CD4-positive, alpha-beta T cell (primary cell): Measurements from ENCODE around the gene PRICKLE2. TPM values are rescaled to one million over a fixed set of nuclear protein-coding genes. Genes with fewer than 3 reads are reported as not detected.

Source experiments
- ATAC-seq: fragments of 200-7000 bp; cut with Tn5 transposase; one replicate; pipeline ENCODE4 v1.10.0; 2022; ENCODE audit warnings: mild to moderate bottlenecking; ENCODE audit not compliant: poor library complexity
- CTCF ChIA-PET: fragments of 350-600 bp; sonication (Branson Sonifier 250); formaldehyde crosslinking; loops from one replicate; lab custom pipeline; 2021; ENCODE audit warnings: antibody characterized with exemption, inconsistent platforms; lab: Charles Lee
- POLR2A ChIA-PET: fragments of 350-600 bp; sonication (Branson Sonifier 250); formaldehyde crosslinking; loops from one replicate; lab custom pipeline; 2021; ENCODE audit warnings: antibody characterized with exemption, inconsistent platforms; lab: Charles Lee
- DNase-seq, 14 experiments: peaks; one replicate each; pipeline ENCODE4 v3.0.0-alpha.2; 2013 to 2020; ENCODE audit warnings: mixed read lengths in 2 of 14
- H3K27ac ChIP-seq, 2 donors: one replicate each; pipeline versions ENCODE4 v1.5.1 to v1.7.0; 2013; ENCODE audit warnings: low read length in 2 of 2, low read depth in 1 of 2, mild to moderate bottlenecking in 1 of 2
- H3K27me3 ChIP-seq, 2 experiments: 1 replicate in 1 of 2; 2 replicates in 1 of 2; pipeline versions ENCODE4 v1.6.1 to v1.7.0; 2013; ENCODE audit warnings: low read length in 2 of 2, control low read depth in 1 of 2, mild to moderate bottlenecking in 1 of 2, moderate library complexity in 1 of 2; ENCODE audit not compliant: insufficient read depth in 2 of 2, control insufficient read depth in 1 of 2
- H3K36me3 ChIP-seq: one replicate; pipeline ENCODE4 v1.6.1; 2013; ENCODE audit warnings: low read length, control low read depth; ENCODE audit not compliant: insufficient read depth
- H3K4me1 ChIP-seq: one replicate; pipeline ENCODE4 v1.6.1; 2013; ENCODE audit warnings: low read length, control low read depth; ENCODE audit not compliant: insufficient read depth
- H3K4me3 ChIP-seq: one replicate; pipeline ENCODE4 v1.5.1; 2013; ENCODE audit warnings: mild to moderate bottlenecking, low read length, moderate library complexity
- H3K9me3 ChIP-seq, 2 experiments: 1 replicate in 1 of 2; 2 replicates in 1 of 2; pipeline versions ENCODE4 v1.6.1 to v1.7.0; 2013; ENCODE audit warnings: low read length in 2 of 2, mild to moderate bottlenecking in 2 of 2, control low read depth in 1 of 2, moderate library complexity in 1 of 2; ENCODE audit not compliant: control insufficient read depth in 1 of 2, insufficient read depth in 1 of 2
- H3K27ac Mint-ChIP-seq: one replicate; pipeline ENCODE4 v1.8.0; 2020; ENCODE audit warnings: mixed read lengths
- H3K27me3 Mint-ChIP-seq: one replicate; pipeline ENCODE4 v1.8.0; 2021; ENCODE audit warnings: mixed read lengths
- H3K36me3 Mint-ChIP-seq: one replicate; pipeline ENCODE4 v1.8.0; 2021; ENCODE audit warnings: low read depth, mixed read lengths
- H3K4me1 Mint-ChIP-seq: one replicate; pipeline ENCODE4 v1.8.0; 2021; ENCODE audit warnings: low read depth, mixed read lengths
- H3K4me3 Mint-ChIP-seq: one replicate; pipeline ENCODE4 v1.8.0; 2020; ENCODE audit warnings: mild to moderate bottlenecking, mixed read lengths
- H3K9me3 Mint-ChIP-seq: one replicate; pipeline ENCODE4 v1.8.0; 2020; ENCODE audit warnings: mixed read lengths
- intact Hi-C, 2 experiments: fragments of 100-400 bp; cut with DNase I in 1 of 2; cut with micrococcal nuclease in 1 of 2; formaldehyde crosslinking; loops; one replicate each; pipeline versions ENCODE4 v1.15.1 to v1.9.0; 2023 to 2025; cut with DNase I, micrococcal nuclease
- total RNA-seq, 174 experiments: library from RNA in 2 of 174; stranded (reverse) in 2 of 174; gene quantifications; one replicate each; pipeline ENCODE4 v1.2.3 and lab custom pipeline; 2021 to 2026
- TF ChIP-seq, protein P1 (sequence below): fragments of 200-600 bp; IDR thresholded peaks from one replicate; pipeline ENCODE4 v1.8.0; 2022; ENCODE audit warnings: antibody characterized with exemption, mild to moderate bottlenecking

Gene PRICKLE2
- total RNA-seq, 2 experiments from 2014 or later, result not detected

DNA sequence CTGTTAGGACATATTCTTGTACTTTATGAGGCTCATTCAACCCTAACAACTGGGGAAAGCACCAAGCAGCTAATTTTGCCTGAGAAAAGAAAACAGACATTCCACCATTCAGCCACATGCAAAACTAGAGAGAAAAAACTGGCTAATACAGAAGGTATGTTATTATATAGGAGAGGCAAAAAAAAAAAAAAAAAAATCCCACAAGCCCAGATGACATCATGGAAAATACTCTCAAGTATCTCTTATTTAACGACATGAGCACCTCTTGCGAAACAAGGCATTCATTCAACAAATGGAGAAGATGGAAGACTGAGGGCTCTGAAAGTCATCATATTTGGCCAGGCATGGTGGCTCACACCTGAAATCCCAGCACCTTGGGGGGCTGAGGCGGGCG is 61.5 kb downstream of the PRICKLE2 start:
- no peak overlapping the region for H3K4me3 ChIP-seq
- peaks cover 8% of the 10 kb centered on the region for H3K27me3 Mint-ChIP-seq
- H3K4me1 Mint-ChIP-seq, result no peaks in the 10 kb centered on the region
- H3K36me3 ChIP-seq, result no peaks in the 10 kb centered on the region
- no peak overlapping the region for H3K27ac ChIP-seq
- TF ChIP-seq, protein P1, sequence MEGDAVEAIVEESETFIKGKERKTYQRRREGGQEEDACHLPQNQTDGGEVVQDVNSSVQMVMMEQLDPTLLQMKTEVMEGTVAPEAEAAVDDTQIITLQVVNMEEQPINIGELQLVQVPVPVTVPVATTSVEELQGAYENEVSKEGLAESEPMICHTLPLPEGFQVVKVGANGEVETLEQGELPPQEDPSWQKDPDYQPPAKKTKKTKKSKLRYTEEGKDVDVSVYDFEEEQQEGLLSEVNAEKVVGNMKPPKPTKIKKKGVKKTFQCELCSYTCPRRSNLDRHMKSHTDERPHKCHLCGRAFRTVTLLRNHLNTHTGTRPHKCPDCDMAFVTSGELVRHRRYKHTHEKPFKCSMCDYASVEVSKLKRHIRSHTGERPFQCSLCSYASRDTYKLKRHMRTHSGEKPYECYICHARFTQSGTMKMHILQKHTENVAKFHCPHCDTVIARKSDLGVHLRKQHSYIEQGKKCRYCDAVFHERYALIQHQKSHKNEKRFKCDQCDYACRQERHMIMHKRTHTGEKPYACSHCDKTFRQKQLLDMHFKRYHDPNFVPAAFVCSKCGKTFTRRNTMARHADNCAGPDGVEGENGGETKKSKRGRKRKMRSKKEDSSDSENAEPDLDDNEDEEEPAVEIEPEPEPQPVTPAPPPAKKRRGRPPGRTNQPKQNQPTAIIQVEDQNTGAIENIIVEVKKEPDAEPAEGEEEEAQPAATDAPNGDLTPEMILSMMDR, result no peak
- no peak overlapping the region for H3K27ac Mint-ChIP-seq
- POLR2A ChIA-PET, result no interaction called here
- H3K4me3 Mint-ChIP-seq, result no peak overlapping the region
- H3K4me1 ChIP-seq, result no peaks in the 10 kb centered on the region
- CTCF ChIA-PET, result no interaction called here
- no peak for DNase-seq
- no peaks in the 10 kb centered on the region for H3K9me3 ChIP-seq
- no peaks in the 10 kb centered on the region for H3K36me3 Mint-ChIP-seq
- intact Hi-C loops, result no loop called here
- no peak for ATAC-seq
- no peaks in the 10 kb centered on the region for H3K27me3 ChIP-seq
- H3K9me3 Mint-ChIP-seq, result no peaks in the 10 kb centered on the region

DNA sequence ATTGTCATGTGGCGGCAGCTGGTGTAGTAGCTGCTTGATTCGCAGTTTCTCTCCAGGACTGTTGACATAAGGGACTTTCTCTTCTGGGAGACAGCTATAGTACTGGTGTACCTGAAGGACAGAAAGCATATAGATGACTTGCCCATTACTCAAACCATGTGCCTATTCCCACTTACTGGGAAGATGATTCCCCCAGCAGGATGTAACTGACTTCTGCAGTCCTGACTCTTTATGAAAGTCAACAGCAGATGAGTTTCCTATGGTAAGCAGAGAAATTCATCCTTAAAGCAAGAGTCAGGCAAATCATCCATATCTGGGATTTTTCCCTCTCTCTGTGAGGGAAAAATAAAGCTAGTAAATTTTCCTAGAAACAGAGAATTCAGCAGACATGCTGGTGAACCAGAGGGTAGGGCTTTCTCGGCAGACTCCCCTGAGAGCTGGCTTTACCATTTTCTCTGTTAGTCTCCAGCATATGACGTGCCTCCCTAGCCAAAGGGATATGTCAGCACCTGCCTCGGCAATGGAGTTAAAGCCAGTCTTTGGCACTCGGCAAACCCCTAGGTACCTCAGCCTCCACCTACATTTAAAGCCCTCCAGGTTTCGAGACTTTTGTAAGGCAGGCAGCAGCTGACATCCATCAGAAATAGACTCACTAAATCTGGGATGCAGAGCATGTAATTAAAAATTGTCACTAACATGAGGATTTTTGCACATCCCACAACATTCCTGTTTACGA is 62.1 kb downstream of the PRICKLE2 start:
- Mint-ChIP-seq H3K4me1 (no peaks in the 10 kb centered on the region), H3K4me3 (no peak overlapping the region), H3K27me3 (peaks cover 12% of the 10 kb centered on the region), H3K9me3 (no peaks in the 10 kb centered on the region), H3K27ac (no peak overlapping the region), H3K36me3 (no peaks in the 10 kb centered on the region)
- H3K4me1 ChIP-seq, result no peaks in the 10 kb centered on the region
- DNase-seq, result no peak
- H3K9me3 ChIP-seq, result no peaks in the 10 kb centered on the region
- CTCF ChIA-PET, result no interaction called here
- H3K27me3 ChIP-seq, result no peaks in the 10 kb centered on the region
- intact Hi-C loops, result no loop called here
- no peak for ATAC-seq
- H3K27ac ChIP-seq, result no peak overlapping the region
- H3K36me3 ChIP-seq, result no peaks in the 10 kb centered on the region
- H3K4me3 ChIP-seq, result no peak overlapping the region
- TF ChIP-seq, protein P1, result no peak
- POLR2A ChIA-PET, result no interaction called here

DNA sequence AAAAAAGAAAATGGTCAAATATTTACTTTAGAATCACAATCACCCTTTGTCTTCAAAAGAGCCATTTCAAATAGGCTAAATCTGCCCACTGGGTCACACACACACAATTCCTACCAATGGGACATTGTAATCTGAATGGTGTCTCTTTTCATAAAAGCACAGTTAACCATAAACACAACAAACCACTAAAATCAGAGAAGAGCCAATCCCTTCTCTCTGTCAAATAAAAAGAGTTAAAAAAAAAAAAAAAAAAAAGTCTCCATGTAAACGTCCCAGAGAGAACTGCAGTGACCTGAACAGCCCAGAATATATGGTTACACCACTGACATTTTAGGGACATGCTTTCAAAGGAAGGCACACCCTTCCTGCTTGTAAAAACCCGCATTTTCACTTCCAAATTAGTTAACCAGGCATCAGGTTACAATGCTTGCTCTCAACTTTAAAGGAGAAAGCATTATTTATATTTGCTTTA is 63.7 kb downstream of the PRICKLE2 start:
- H3K4me1 ChIP-seq, result no peaks in the 10 kb centered on the region
- H3K9me3 Mint-ChIP-seq, result no peaks in the 10 kb centered on the region
- no peak for DNase-seq
- no peaks in the 10 kb centered on the region for H3K36me3 Mint-ChIP-seq
- H3K4me1 Mint-ChIP-seq, result no peaks in the 10 kb centered on the region
- ChIA-PET CTCF (no interaction called here), POLR2A (no interaction called here)
- H3K27me3 Mint-ChIP-seq, result peaks cover 17% of the 10 kb centered on the region
- H3K36me3 ChIP-seq, result no peaks in the 10 kb centered on the region
- H3K27me3 ChIP-seq, result no peaks in the 10 kb centered on the region
- H3K4me3 Mint-ChIP-seq, result no peak overlapping the region
- H3K9me3 ChIP-seq, result no peaks in the 10 kb centered on the region
- ATAC-seq, result no peak
- intact Hi-C loops, result no loop called here
- no peak overlapping the region for H3K4me3 ChIP-seq
- TF ChIP-seq, protein P1, result no peak
- H3K27ac ChIP-seq, result no peak overlapping the region
- no peak overlapping the region for H3K27ac Mint-ChIP-seq
